HL-60 (cell line): ENCODE measurements around the gene AXL.

ENCODE experiments used
- GABPA ChIP-seq: IDR thresholded peaks from 2 replicates; pipeline ENCODE4 v1.6.1; 2012; ENCODE audit warnings: low read depth
- POLR2AphosphoS5 ChIP-seq: IDR thresholded peaks from 2 replicates; pipeline ENCODE4 v1.6.1; 2012; ENCODE audit warnings: low read depth
- TF ChIP-seq, protein P1 (sequence below): IDR thresholded peaks from one replicate; pipeline ENCODE4 v1.5.1; 2011; ENCODE audit warnings: low read length, control low read depth, inconsistent platforms; ENCODE audit not compliant: insufficient read depth

DNA sequence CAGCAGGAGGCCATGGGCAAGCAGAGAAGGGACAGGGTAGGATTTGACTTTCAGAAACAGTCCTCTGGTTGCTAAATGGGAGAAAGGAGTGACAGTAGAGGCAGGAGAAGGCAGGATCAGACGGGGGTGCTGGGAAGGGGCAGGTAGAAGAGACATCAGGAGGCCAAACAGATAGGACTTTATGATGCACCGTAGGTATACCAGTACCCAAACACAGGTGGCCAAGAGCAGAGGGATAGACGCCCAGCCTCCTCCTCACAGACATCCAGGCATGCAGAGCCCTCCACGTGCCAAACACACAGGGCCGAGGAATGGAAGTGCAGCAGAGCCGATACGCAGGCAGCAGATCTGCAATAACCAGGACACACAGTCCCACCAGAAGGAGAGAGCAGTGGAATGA is 1.3 kb upstream of the AXL start:
- TF ChIP-seq, protein P1, sequence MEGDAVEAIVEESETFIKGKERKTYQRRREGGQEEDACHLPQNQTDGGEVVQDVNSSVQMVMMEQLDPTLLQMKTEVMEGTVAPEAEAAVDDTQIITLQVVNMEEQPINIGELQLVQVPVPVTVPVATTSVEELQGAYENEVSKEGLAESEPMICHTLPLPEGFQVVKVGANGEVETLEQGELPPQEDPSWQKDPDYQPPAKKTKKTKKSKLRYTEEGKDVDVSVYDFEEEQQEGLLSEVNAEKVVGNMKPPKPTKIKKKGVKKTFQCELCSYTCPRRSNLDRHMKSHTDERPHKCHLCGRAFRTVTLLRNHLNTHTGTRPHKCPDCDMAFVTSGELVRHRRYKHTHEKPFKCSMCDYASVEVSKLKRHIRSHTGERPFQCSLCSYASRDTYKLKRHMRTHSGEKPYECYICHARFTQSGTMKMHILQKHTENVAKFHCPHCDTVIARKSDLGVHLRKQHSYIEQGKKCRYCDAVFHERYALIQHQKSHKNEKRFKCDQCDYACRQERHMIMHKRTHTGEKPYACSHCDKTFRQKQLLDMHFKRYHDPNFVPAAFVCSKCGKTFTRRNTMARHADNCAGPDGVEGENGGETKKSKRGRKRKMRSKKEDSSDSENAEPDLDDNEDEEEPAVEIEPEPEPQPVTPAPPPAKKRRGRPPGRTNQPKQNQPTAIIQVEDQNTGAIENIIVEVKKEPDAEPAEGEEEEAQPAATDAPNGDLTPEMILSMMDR: no peak
- TF ChIP-seq GABPA: no peak
- no peak for TF ChIP-seq POLR2AphosphoS5
